Nephron progenitor cell (in vitro differentiated cells): ENCODE results near the gene ITGA3.

ENCODE experiments used
- DNase-seq: peaks from one replicate; pipeline ENCODE4 v3.0.0; 2021
- H3K27ac Mint-ChIP-seq: 2 replicates; pipeline ENCODE4 v1.8.0; 2021; ENCODE audit warnings: mild to moderate bottlenecking, moderate library complexity, mixed read lengths
- H3K27me3 Mint-ChIP-seq: 2 replicates; pipeline ENCODE4 v1.8.0; 2021; ENCODE audit warnings: mild to moderate bottlenecking, low read depth, mixed read lengths; ENCODE audit not compliant: poor library complexity
- H3K36me3 Mint-ChIP-seq: 2 replicates; pipeline ENCODE4 v1.8.0; 2021; ENCODE audit warnings: low read depth, mixed read lengths
- H3K4me1 Mint-ChIP-seq: 2 replicates; pipeline ENCODE4 v1.8.0; 2021; ENCODE audit warnings: mixed read lengths
- H3K4me3 Mint-ChIP-seq: 2 replicates; pipeline ENCODE4 v1.8.0; 2021; ENCODE audit warnings: mild to moderate bottlenecking, moderate library complexity, mixed read lengths
- H3K9me3 Mint-ChIP-seq: 2 replicates; pipeline ENCODE4 v1.8.0; 2021; ENCODE audit warnings: mild to moderate bottlenecking, moderate library complexity, mixed read lengths
- TF ChIP-seq, protein P1 (sequence below): fragments of 200-600 bp; sonication (generic); IDR thresholded peaks from 2 replicates; pipeline ENCODE4 v1.5.0; 2021; ENCODE audit warnings: antibody characterized with exemption

The ITGA3 gene

DNA sequence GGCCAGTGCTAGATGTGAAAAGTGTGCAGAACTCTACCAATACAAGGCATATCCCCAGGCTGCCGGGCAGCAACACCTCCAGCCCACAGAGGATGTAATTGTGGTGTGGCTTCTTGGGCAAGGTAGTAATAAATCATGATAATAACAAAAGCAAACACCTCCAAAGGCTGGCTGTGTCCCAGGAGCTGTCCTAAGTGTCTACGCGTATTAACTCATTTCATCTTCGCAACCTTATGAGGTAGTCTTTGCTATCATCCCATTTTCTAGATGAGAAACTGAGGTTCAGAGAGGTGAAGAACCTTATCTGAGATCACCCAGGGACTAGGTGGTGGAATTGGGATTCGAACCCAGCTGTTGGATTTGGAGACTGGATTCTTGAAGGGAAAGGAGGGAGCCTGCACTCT, 44.6 kb downstream of the ITGA3 start:
- H3K27me3 Mint-ChIP-seq = peaks cover 5% of the 10 kb centered on the region
- H3K27ac Mint-ChIP-seq = peak overlapping the region; percentile 86
- DNase-seq = no peak
- TF ChIP-seq, protein P1, sequence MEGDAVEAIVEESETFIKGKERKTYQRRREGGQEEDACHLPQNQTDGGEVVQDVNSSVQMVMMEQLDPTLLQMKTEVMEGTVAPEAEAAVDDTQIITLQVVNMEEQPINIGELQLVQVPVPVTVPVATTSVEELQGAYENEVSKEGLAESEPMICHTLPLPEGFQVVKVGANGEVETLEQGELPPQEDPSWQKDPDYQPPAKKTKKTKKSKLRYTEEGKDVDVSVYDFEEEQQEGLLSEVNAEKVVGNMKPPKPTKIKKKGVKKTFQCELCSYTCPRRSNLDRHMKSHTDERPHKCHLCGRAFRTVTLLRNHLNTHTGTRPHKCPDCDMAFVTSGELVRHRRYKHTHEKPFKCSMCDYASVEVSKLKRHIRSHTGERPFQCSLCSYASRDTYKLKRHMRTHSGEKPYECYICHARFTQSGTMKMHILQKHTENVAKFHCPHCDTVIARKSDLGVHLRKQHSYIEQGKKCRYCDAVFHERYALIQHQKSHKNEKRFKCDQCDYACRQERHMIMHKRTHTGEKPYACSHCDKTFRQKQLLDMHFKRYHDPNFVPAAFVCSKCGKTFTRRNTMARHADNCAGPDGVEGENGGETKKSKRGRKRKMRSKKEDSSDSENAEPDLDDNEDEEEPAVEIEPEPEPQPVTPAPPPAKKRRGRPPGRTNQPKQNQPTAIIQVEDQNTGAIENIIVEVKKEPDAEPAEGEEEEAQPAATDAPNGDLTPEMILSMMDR = no peak
- H3K36me3 Mint-ChIP-seq = peaks cover 9% of the 10 kb centered on the region
- peak overlapping the region; percentile 65 for H3K4me3 Mint-ChIP-seq
- H3K4me1 Mint-ChIP-seq = peaks cover 86% of the 10 kb centered on the region
- H3K9me3 Mint-ChIP-seq = no peaks in the 10 kb centered on the region

DNA sequence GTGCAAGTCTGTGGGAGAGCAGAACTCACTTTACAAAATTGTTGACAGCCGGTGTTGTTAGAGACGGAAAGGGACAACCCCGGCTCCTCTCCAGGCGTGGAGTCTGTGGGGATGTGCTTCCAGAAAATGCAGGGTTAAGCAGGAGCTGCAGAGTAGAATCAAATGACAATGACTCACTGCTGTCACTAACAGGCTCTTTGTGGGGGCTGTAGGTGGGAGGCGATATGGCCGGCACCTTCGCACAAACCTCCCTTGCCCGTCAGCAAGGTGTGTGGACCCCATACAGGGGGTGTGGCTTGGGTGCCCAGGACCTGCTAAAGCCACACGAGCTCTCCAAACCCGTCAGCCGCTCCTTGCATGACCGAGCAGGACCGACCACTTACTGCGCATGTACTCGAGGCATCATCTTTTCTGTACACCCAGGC, 45.0 kb downstream of the ITGA3 start:
- TF ChIP-seq, protein P1 = no peak
- peaks cover 5% of the 10 kb centered on the region for H3K27me3 Mint-ChIP-seq
- no peaks in the 10 kb centered on the region for H3K9me3 Mint-ChIP-seq
- DNase-seq = no peak
- H3K4me3 Mint-ChIP-seq = peak overlapping the region; percentile 65
- H3K4me1 Mint-ChIP-seq = peaks cover 84% of the 10 kb centered on the region
- H3K27ac Mint-ChIP-seq = peak overlapping the region; percentile 58
- peaks cover 9% of the 10 kb centered on the region for H3K36me3 Mint-ChIP-seq

DNA sequence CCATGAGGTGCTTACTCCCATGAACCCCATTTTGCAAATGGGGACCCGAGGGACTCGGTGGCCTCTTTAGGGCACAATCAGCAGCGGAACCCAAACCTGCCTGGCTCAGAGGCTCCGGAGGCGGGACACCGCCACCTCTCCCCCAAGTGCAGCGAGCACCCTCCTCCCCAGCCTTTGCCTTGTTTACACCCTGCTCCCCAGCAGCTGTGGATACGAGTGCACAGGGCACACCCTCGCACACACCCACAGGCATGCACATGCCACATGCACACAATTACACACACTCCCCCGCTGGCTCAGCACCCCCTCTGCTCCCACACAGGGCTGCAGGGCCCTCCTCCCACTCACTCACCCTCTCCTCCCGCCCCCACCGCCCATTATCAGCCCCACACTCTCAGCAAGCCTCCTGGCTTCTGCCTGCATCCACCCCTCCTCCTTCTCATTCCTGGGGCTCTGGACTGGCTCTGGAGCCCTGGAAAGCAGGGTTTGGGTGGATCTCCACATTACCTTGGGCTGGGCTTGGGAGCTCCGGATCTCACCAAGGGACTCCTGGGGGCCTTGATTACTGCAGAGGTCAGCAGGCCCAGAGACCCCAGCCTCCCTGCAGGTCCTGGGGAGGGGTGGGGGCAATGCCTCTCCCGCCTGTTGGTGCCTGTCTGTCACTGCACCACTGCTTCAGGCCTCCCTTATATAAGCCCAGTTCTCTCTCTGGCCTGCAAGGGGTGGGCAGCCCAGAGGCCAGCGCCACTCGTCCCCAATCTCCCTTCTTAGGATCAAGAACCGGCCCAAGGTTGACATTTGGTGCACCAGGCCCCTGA, 45.6 kb downstream of the ITGA3 start:
- no peaks in the 10 kb centered on the region for H3K9me3 Mint-ChIP-seq
- peak overlapping the region; percentile 93 for H3K27ac Mint-ChIP-seq
- TF ChIP-seq, protein P1 = peak; percentile 17
- H3K27me3 Mint-ChIP-seq = peaks cover 5% of the 10 kb centered on the region
- peaks cover 9% of the 10 kb centered on the region for H3K36me3 Mint-ChIP-seq
- peak overlapping the region; percentile 65 for H3K4me3 Mint-ChIP-seq
- H3K4me1 Mint-ChIP-seq = peaks cover 84% of the 10 kb centered on the region
- peak; percentile 47 for DNase-seq

DNA sequence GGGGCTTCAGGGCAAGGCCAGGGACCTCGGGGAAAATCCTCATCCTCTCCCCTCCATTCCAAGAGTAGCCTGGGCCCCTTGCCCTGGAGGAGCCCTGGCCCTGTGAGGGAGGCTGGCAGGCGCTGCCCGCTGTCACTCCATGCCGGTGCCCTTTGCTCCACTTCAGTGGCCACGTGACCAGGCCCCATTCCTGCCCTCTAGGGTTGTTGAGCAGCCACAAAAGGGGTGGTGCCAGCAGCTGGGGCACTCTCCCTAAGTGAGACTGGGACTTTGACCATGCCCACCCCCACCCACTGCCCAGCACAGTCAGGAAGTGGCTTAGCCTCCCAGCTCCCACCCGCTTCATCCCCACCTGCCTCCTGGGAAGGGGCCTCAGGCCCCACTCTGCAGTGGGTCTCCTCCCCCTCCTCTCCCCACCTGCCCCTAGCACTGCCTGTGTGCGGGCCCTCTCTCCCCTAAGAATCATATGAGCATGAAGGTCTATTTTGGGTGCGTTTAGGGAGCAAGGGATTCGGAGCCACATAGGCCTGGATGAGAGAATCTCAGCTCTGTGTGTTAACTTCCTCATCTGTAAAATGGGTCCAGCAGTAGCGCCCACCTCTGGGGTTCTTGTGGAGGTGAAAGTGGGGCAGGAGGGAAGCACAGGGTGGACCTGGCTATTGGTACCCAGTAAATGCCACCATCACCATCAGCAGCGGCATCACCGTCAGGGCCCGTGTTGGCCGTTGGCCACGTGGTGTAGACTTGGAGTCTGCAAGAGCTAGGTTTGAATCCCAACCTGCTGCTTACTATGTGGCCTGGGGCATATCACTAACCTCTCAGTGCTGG, 46.5 kb downstream of the ITGA3 start:
- TF ChIP-seq, protein P1 = no peak
- H3K27ac Mint-ChIP-seq = no peak overlapping the region
- no peak for DNase-seq
- H3K4me3 Mint-ChIP-seq = no peak overlapping the region
- H3K27me3 Mint-ChIP-seq = peaks cover 5% of the 10 kb centered on the region
- H3K9me3 Mint-ChIP-seq = no peaks in the 10 kb centered on the region
- H3K4me1 Mint-ChIP-seq = peaks cover 84% of the 10 kb centered on the region
- peaks cover 11% of the 10 kb centered on the region for H3K36me3 Mint-ChIP-seq

DNA sequence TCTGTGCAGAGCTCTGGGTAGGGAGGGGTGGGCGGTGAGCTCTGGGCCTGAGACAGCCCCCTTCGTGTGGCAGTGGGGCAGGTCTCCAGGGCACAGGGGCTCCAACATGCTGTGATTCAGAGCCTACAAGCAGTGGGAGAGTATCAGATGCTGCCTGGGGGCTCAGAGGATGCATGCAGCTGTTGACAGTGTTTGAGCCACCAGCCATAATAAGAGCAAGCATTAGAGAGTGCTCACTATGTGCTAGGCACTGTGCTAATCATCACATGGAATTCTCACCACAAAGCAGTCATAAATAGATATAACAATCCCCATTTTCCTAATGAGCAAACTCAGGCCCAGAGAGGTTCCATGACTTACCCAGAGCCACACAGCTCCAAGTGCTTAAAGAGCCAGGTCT, 47.3 kb downstream of the ITGA3 start:
- no peak overlapping the region for H3K4me3 Mint-ChIP-seq
- peaks cover 88% of the 10 kb centered on the region for H3K4me1 Mint-ChIP-seq
- H3K9me3 Mint-ChIP-seq = no peaks in the 10 kb centered on the region
- DNase-seq = no peak
- TF ChIP-seq, protein P1 = no peak
- peaks cover 12% of the 10 kb centered on the region for H3K36me3 Mint-ChIP-seq
- H3K27me3 Mint-ChIP-seq = peaks cover 5% of the 10 kb centered on the region
- H3K27ac Mint-ChIP-seq = no peak overlapping the region
